NB4 (cell line): Measurements from ENCODE around the gene NLGN2.

Experiments used
- POLR2A ChIP-seq: IDR thresholded peaks from 2 replicates; pipeline ENCODE4 v1.6.1; 2011; ENCODE audit warnings: mild to moderate bottlenecking; ENCODE audit not compliant: insufficient read length; ENCODE audit errors: extremely low read depth
- TF ChIP-seq, protein P1 (sequence below): IDR thresholded peaks from one replicate; pipeline ENCODE4 v1.5.1; 2012; ENCODE audit warnings: low read depth, low read length

DNA sequence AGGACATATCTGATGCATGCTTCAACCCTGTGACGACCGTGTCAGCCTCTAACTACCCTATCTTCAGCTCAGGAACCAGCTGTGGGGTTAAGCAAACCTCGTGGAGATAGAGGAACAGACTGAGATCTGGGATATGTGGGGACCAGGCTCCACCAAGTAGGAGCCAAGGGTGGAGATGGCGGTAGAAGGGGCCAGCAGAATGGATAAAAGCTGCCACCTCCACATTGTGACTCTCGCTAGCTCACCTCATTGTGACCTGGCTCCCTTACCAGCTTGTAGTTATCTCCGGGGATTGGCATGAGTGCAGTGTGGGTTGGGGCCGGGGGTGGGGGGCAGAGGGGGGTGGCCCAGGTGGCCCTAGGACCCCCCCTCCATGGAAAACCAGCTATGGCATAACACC lies 17.7 kb downstream of the NLGN2 start, which contains the start of gene SPEM2:
- no peak for TF ChIP-seq POLR2A
- TF ChIP-seq, protein P1, sequence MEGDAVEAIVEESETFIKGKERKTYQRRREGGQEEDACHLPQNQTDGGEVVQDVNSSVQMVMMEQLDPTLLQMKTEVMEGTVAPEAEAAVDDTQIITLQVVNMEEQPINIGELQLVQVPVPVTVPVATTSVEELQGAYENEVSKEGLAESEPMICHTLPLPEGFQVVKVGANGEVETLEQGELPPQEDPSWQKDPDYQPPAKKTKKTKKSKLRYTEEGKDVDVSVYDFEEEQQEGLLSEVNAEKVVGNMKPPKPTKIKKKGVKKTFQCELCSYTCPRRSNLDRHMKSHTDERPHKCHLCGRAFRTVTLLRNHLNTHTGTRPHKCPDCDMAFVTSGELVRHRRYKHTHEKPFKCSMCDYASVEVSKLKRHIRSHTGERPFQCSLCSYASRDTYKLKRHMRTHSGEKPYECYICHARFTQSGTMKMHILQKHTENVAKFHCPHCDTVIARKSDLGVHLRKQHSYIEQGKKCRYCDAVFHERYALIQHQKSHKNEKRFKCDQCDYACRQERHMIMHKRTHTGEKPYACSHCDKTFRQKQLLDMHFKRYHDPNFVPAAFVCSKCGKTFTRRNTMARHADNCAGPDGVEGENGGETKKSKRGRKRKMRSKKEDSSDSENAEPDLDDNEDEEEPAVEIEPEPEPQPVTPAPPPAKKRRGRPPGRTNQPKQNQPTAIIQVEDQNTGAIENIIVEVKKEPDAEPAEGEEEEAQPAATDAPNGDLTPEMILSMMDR = no peak
